ENCODE results near the gene OR2F2. TPM values are rescaled to one million over a fixed set of nuclear protein-coding genes. Genes with fewer than 3 reads are reported as not detected.

The OR2F2 gene
- total RNA-seq, 2 donors from 2014 or later: not detected

DNA sequence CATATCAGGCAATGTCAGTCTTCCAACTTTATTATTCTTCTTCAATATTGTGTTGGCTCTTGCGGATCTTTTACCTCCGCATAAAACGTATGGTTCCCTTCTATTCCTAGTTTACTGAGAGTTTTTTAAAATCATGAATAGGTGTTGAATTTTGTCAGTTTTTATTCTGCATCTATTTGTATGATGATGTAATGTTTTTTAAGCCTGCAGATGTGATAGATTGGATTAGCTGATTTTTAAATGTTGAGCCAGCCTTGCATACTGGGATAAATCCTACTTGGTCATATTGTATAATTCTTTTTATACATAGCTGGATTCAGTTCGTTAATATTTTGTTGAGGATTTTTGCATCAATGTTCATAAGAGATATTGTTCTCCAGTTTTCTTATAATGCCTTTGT, 10.4 kb downstream of the OR2F2 start:
- no peaks in the 10 kb centered on the region for H3K36me3 ChIP-seq (ENCODE audit: control insufficient read depth, insufficient read depth, low read length)
- H3K9me3 ChIP-seq (ENCODE audit: control insufficient read depth, low read length): no peaks in the 10 kb centered on the region
- H3K27me3 ChIP-seq (ENCODE audit: control insufficient read depth, insufficient read depth, low read length, poor library complexity, severe bottlenecking): no peaks in the 10 kb centered on the region
- no peak overlapping the region for H3K4me3 ChIP-seq (ENCODE audit: low read length)
- DNase-seq: no peak
- no peak overlapping the region for H3K9ac ChIP-seq (ENCODE audit: extremely low read depth, low read length, poor library complexity, severe bottlenecking)
- 94% methylated on average over 4 of the region's 4 CpGs; no CpG with 5 or more reads in 1 of the 2 experiments for WGBS, 2 experiments (ENCODE audit: insufficient coverage in 1 of 2, insufficient read length in 1 of 2)
- TF ChIP-seq, protein P1, sequence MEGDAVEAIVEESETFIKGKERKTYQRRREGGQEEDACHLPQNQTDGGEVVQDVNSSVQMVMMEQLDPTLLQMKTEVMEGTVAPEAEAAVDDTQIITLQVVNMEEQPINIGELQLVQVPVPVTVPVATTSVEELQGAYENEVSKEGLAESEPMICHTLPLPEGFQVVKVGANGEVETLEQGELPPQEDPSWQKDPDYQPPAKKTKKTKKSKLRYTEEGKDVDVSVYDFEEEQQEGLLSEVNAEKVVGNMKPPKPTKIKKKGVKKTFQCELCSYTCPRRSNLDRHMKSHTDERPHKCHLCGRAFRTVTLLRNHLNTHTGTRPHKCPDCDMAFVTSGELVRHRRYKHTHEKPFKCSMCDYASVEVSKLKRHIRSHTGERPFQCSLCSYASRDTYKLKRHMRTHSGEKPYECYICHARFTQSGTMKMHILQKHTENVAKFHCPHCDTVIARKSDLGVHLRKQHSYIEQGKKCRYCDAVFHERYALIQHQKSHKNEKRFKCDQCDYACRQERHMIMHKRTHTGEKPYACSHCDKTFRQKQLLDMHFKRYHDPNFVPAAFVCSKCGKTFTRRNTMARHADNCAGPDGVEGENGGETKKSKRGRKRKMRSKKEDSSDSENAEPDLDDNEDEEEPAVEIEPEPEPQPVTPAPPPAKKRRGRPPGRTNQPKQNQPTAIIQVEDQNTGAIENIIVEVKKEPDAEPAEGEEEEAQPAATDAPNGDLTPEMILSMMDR (conservative IDR thresholded peaks at IDR 0.05): no peak
- H3K9me3 Mint-ChIP-seq: peaks cover 2% of the 10 kb centered on the region
- H3K4me1 Mint-ChIP-seq: no peaks in the 10 kb centered on the region
- no peaks in the 10 kb centered on the region for H3K4me1 ChIP-seq (ENCODE audit: control insufficient read depth, insufficient read depth, low read length)
- H3K27ac ChIP-seq (ENCODE audit: low read depth, low read length): no peak overlapping the region
- H3K27me3 Mint-ChIP-seq (ENCODE audit: insufficient read depth): no peaks in the 10 kb centered on the region
- H3K36me3 Mint-ChIP-seq (ENCODE audit: low read depth): no peaks in the 10 kb centered on the region
- no peak overlapping the region for H3K27ac Mint-ChIP-seq
- H3K4me3 Mint-ChIP-seq: no peak overlapping the region

- Mint-ChIP-seq H3K27me3 (ENCODE audit: insufficient read depth) (no peaks in the 10 kb centered on the region), H3K36me3 (ENCODE audit: low read depth) (no peaks in the 10 kb centered on the region), H3K27ac (no peak overlapping the region), H3K4me3 (no peak overlapping the region), H3K9me3 (peaks cover 2% of the 10 kb centered on the region), H3K4me1 (no peaks in the 10 kb centered on the region)
- Histone ChIP-seq H3K27ac (ENCODE audit: low read depth, low read length) (no peak overlapping the region), H3K36me3 (ENCODE audit: control insufficient read depth, insufficient read depth, low read length) (no peaks in the 10 kb centered on the region), H3K4me1 (ENCODE audit: control insufficient read depth, insufficient read depth, low read length) (no peaks in the 10 kb centered on the region), H3K27me3 (ENCODE audit: control insufficient read depth, insufficient read depth, low read length, poor library complexity, severe bottlenecking) (no peaks in the 10 kb centered on the region), H3K9me3 (ENCODE audit: control insufficient read depth, low read length) (no peaks in the 10 kb centered on the region), H3K4me3 (ENCODE audit: low read length) (no peak overlapping the region), H3K9ac (ENCODE audit: extremely low read depth, low read length, poor library complexity, severe bottlenecking) (no peak overlapping the region)
- TF ChIP-seq, protein P1 (conservative IDR thresholded peaks at IDR 0.05): no peak
- 100% methylated on average over 1 of the region's 2 CpGs; no CpG with 5 or more reads in 1 of the 2 experiments for WGBS, 2 experiments (ENCODE audit: insufficient coverage in 1 of 2, insufficient read length in 1 of 2)
- DNase-seq: no peak
Observed at GRCh38 chr7:143947111-143947510, 12.1 kb downstream of the OR2F2 start.

DNA sequence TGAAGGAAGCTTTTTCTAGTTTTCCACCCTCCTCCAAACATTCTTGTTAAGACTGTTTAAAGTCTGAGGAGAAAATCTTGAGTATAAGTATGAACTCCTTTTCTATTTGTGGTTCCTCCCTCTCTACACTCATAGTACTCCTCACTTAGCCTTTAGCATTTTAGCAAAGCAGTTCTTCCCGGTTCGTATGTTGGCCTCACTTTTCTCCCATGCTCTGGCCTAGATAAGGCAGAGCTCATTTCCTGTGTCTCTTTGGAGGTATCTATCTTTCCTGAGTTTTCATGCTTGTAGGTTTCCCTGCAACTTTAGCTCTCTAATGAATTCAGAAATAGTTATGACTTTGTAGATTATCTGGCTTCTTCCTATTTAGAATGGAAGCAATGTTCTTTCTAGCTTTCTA, 13.7 kb downstream of the OR2F2 start:
- Histone ChIP-seq H3K27ac (ENCODE audit: low read depth, low read length) (no peak overlapping the region), H3K9ac (ENCODE audit: extremely low read depth, low read length, poor library complexity, severe bottlenecking) (no peak overlapping the region), H3K4me3 (ENCODE audit: low read length) (no peak overlapping the region), H3K27me3 (ENCODE audit: control insufficient read depth, insufficient read depth, low read length, poor library complexity, severe bottlenecking) (no peaks in the 10 kb centered on the region), H3K36me3 (ENCODE audit: control insufficient read depth, insufficient read depth, low read length) (no peaks in the 10 kb centered on the region), H3K4me1 (ENCODE audit: control insufficient read depth, insufficient read depth, low read length) (no peaks in the 10 kb centered on the region), H3K9me3 (ENCODE audit: control insufficient read depth, low read length) (no peaks in the 10 kb centered on the region)
- Mint-ChIP-seq H3K9me3 (peaks cover 2% of the 10 kb centered on the region), H3K4me1 (no peaks in the 10 kb centered on the region), H3K27me3 (ENCODE audit: insufficient read depth) (no peaks in the 10 kb centered on the region), H3K4me3 (no peak overlapping the region), H3K27ac (no peak overlapping the region), H3K36me3 (ENCODE audit: low read depth) (no peaks in the 10 kb centered on the region)
- 90 to 94% methylated on average over 2 of the region's 2 CpGs for WGBS, 2 experiments (ENCODE audit: insufficient coverage in 1 of 2, insufficient read length in 1 of 2)
- TF ChIP-seq, protein P1 (conservative IDR thresholded peaks at IDR 0.05): no peak
- DNase-seq: no peak
